Measurements from ENCODE around the gene PCCA.

GRCh38 chr13:100458673-100459072, 369.8 kb downstream of the PCCA start:
- TF ChIP-seq SP2 (CRISPR knock-in tag; IDR thresholded peaks at IDR 0.05) (no peak), U2AF1 (optimal IDR thresholded peaks at IDR 0.05; ENCODE audit: low read depth, low read length) (no peak), MAFF (IDR thresholded peaks at IDR 0.05; ENCODE audit: low read depth, low read length) (no peak), FOXA3 (CRISPR knock-in tag; IDR thresholded peaks at IDR 0.05) (no peak), SALL2 (CRISPR knock-in tag; IDR thresholded peaks at IDR 0.05) (no peak), RAD21 (CRISPR knock-in tag; IDR thresholded peaks at IDR 0.05) (no peak), GABPA (IDR thresholded peaks at IDR 0.05; ENCODE audit: low read depth, low read length) (no peak), GABPA (CRISPR knock-in tag; IDR thresholded peaks at IDR 0.05; ENCODE audit: low read depth) (no peak), CTCF (CRISPR knock-in tag; IDR thresholded peaks at IDR 0.05) (no peak), POLR2AphosphoS2 (IDR thresholded peaks at IDR 0.05; ENCODE audit: low read depth, low read length) (no peak)
